Mesodermal cell (in vitro differentiated cells): Measurements from ENCODE around the gene NLGN1.

Experiments
- H3K27ac ChIP-seq: 2 replicates; pipeline ENCODE4 v1.7.0; 2013; ENCODE audit warnings: mild to moderate bottlenecking, low read depth, low read length, moderate library complexity; ENCODE audit not compliant: severe bottlenecking
- H3K36me3 ChIP-seq: 2 replicates; pipeline ENCODE4 v1.7.1; 2013; ENCODE audit warnings: mild to moderate bottlenecking, low read length, moderate library complexity; ENCODE audit not compliant: control insufficient read depth, insufficient read depth
- H3K4me1 ChIP-seq: one replicate; pipeline ENCODE4 v1.7.1; 2013; ENCODE audit warnings: mild to moderate bottlenecking, low read length; ENCODE audit not compliant: insufficient read depth, control insufficient read depth, poor library complexity, severe bottlenecking
- H3K4me3 ChIP-seq: 2 replicates; pipeline ENCODE4 v1.7.0; 2013; ENCODE audit warnings: low read length, control low read depth, mild to moderate bottlenecking; ENCODE audit not compliant: insufficient read depth, poor library complexity, severe bottlenecking; ENCODE audit errors: extremely low read depth
- H3K9me3 ChIP-seq: 2 replicates; pipeline ENCODE4 v1.7.1; 2013; ENCODE audit warnings: mild to moderate bottlenecking, low read length, moderate library complexity; ENCODE audit not compliant: control insufficient read depth
- WGBS, 2 experiments: methylation state at CpG; one replicate each; pipeline ENCODE4 v1.1.5; 2013; ENCODE audit warnings: missing lambda C conversion rate in 2 of 2; ENCODE audit not compliant: insufficient coverage in 2 of 2; 5-methylcytosine and 5-hydroxymethylcytosine counted together

Gene NLGN1

DNA sequence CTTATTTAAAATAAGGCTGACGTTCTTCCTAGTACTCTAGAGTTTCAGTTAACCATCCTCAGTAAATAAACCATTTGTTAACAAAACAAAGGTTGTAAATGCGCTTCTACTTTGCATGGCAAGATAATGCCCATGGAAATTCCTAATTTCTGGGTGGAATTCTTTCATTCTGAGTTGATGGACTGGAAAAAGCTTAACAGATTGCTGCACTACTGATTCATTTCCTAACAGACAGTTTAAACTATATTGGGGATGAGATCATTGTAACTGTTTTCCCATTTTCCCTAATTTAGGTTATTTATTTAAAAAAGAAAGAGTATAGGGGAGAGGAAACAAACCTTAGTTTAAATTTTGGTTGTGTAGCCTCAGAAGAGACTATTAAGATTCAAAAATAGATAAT, 342.2 kb downstream of the NLGN1 start:
- Histone ChIP-seq H3K4me3 (no peak overlapping the region), H3K9me3 (no peaks in the 10 kb centered on the region), H3K27ac (no peak overlapping the region), H3K4me1 (peaks cover 19% of the 10 kb centered on the region), H3K36me3 (no peaks in the 10 kb centered on the region)
- 80 to 82% methylated on average over 1 to 2 of the region's 2 CpGs for WGBS, 2 experiments

DNA sequence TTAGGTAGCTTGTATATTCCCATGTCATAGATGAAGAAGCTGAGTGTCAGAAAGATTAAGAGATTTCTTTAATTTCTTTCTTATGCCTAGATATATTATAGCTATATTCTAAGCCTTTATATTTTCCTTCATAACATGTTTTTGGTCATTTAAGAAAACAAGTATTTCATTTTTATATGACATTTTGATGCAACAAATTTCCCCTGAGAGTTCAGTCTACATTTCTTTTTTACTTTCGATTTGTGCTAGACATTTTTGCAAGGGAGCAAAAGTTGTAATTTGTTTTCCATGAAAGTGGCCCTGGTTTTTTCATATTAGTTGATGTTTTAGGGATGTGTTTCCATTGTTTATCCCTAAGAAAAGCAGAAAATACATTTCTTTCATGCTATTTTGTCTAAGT, 344.9 kb downstream of the NLGN1 start:
- no peak overlapping the region for H3K27ac ChIP-seq
- H3K9me3 ChIP-seq, result no peaks in the 10 kb centered on the region
- H3K4me3 ChIP-seq, result no peak overlapping the region
- no CpG with 5 or more reads among the region's 1 CpG for WGBS, 2 experiments
- peaks cover 23% of the 10 kb centered on the region for H3K4me1 ChIP-seq
- no peaks in the 10 kb centered on the region for H3K36me3 ChIP-seq

- no peak overlapping the region for H3K4me3 ChIP-seq
- H3K9me3 ChIP-seq, result no peaks in the 10 kb centered on the region
- no peaks in the 10 kb centered on the region for H3K36me3 ChIP-seq
- no CpG with 5 or more reads among the region's 3 CpGs for whole genome bisulfite sequencing, 2 experiments
- no peak overlapping the region for H3K27ac ChIP-seq
- peaks cover 23% of the 10 kb centered on the region for H3K4me1 ChIP-seq
Measured at GRCh38 chr3:173743111-173743510, 345.6 kb downstream of the NLGN1 start.

DNA sequence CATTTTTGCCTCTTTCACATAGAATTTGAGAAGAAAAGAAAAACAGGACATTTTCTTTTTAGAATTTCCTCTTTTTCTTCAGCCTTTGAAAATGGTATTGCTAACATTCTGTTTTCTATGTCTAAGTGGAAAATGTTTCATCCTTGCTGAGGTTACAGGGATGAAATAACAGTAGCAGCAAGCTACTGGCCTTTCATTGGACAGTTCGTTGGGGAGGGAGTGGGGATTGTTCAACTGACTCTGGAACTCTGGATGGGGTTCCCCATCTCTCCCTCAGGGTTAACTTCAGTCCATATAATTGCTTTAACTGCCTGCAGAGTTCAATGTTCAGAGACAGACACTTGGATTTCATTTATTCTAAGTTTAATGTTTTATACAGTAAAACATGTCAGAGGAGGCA, 346.0 kb downstream of the NLGN1 start:
- Histone ChIP-seq H3K9me3 (no peaks in the 10 kb centered on the region), H3K27ac (no peak overlapping the region), H3K4me1 (peaks cover 21% of the 10 kb centered on the region), H3K4me3 (no peak overlapping the region), H3K36me3 (no peaks in the 10 kb centered on the region)
- WGBS, 2 experiments, result 60 to 89% methylated on average over 1 of the region's 1 CpG

- H3K27ac ChIP-seq, result no peak overlapping the region
- peaks cover 12% of the 10 kb centered on the region for H3K4me1 ChIP-seq
- no peaks in the 10 kb centered on the region for H3K36me3 ChIP-seq
- H3K4me3 ChIP-seq, result no peak overlapping the region
- no CpG with 5 or more reads among the region's 3 CpGs for WGBS, 2 experiments
- no peaks in the 10 kb centered on the region for H3K9me3 ChIP-seq
Measured at GRCh38 chr3:173744479-173744878, 346.9 kb downstream of the NLGN1 start.

DNA sequence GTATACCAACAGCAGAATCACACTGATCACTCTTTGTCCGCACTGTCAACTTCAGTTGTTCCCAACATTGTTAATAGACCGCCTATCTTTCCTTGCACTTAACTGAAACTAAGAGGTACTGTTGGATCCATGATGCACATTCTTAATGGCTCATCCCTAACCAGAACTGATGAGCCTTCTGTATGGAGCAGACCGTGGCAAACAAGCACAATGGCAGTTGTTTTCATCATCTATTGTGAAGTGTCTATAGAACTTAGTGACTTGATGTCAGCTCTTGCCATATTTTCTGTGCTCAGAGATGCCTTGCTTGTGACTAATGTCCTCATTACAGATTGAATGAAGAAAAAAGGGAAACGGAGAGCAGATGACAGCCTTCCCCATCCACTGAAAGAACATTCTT, 347.4 kb downstream of the NLGN1 start:
- H3K9me3 ChIP-seq, result no peaks in the 10 kb centered on the region
- no peaks in the 10 kb centered on the region for H3K36me3 ChIP-seq
- 100% methylated on average over 1 to 2 of the region's 4 CpGs for WGBS, 2 experiments
- H3K4me1 ChIP-seq, result peaks cover 12% of the 10 kb centered on the region
- H3K4me3 ChIP-seq, result no peak overlapping the region
- H3K27ac ChIP-seq, result no peak overlapping the region

DNA sequence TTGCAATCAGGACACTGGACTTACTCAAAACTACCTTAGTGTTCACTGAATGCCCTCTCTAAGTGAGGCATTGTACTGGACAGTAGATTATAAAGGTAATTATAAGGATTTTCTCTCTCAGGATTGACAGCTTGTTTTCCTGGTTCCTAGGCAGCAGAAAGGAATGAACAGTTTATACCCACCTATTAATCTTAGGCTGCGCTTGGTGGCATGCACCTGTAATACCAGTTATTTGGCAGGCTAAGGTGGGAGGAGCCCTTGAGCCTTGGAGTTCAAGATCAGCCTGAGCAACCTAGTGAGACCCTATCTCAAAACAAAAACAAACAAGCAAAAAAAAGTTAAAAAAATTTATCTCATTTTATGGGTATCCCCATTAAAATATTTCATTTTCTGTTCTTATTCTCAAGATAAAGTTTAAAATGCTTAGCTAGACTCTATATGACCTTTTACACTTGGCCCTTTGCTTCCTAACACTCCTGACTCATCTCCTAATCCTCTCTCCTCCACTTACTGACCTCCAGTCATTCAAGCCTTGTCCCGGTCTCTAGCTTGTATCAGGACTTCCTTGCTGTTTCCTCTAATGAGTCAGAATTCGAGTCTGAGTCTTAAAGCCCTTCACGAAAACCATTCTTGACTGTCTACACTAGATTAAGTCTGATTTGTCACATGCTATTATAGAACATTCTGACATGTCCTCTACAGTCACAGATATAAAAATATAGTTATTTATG, 348.6 kb downstream of the NLGN1 start:
- 30% methylated on average over 1 of the region's 4 CpGs; no CpG with 5 or more reads in 1 of the 2 experiments for WGBS, 2 experiments
- H3K4me1 ChIP-seq, result peaks cover 12% of the 10 kb centered on the region

DNA sequence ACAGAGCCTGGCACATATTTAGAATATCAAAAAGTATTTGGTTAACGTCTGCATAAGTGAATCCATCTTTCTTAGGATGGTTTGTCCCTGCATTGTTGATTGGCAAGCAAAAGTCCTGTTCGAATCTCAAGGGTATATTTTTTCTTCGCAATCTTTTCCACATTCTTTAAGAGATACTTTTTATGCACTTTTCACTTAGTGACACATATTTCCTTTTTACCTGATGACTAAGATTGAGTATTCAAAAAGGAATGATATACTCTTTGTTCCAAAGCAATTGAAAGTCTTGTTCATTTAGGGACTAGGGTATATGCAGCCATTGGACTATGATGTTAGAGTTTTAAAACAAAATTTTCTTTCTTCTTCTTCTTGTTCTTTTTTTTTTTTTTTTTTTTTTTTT, 349.9 kb downstream of the NLGN1 start:
- no peak overlapping the region for H3K4me3 ChIP-seq
- H3K36me3 ChIP-seq, result no peaks in the 10 kb centered on the region
- H3K27ac ChIP-seq, result no peak overlapping the region
- H3K9me3 ChIP-seq, result no peaks in the 10 kb centered on the region
- H3K4me1 ChIP-seq, result peaks cover 12% of the 10 kb centered on the region
- 100% methylated on average over 1 to 2 of the region's 3 CpGs for WGBS, 2 experiments

More for the DNA sequence above, 348.6 kb downstream of the NLGN1 start:
- Histone ChIP-seq H3K9me3 (no peaks in the 10 kb centered on the region), H3K4me3 (no peak overlapping the region), H3K27ac (no peak overlapping the region), H3K36me3 (no peaks in the 10 kb centered on the region)

GRCh38 chr3:173748105-173748504, 350.6 kb downstream of the NLGN1 start:
- H3K4me1 ChIP-seq, result peaks cover 5% of the 10 kb centered on the region
- WGBS, 2 experiments, result no CpG with 5 or more reads among the region's 1 CpG
- H3K36me3 ChIP-seq, result no peaks in the 10 kb centered on the region
- no peak overlapping the region for H3K4me3 ChIP-seq
- no peaks in the 10 kb centered on the region for H3K9me3 ChIP-seq
- no peak overlapping the region for H3K27ac ChIP-seq

GRCh38 chr3:173750095-173750494, 352.6 kb downstream of the NLGN1 start:
- H3K9me3 ChIP-seq, result no peaks in the 10 kb centered on the region
- H3K4me1 ChIP-seq, result peaks cover 4% of the 10 kb centered on the region
- no peak overlapping the region for H3K4me3 ChIP-seq
- WGBS, 2 experiments, result 86 to 100% methylated on average over 1 of the region's 2 CpGs
- no peak overlapping the region for H3K27ac ChIP-seq
- no peaks in the 10 kb centered on the region for H3K36me3 ChIP-seq

DNA sequence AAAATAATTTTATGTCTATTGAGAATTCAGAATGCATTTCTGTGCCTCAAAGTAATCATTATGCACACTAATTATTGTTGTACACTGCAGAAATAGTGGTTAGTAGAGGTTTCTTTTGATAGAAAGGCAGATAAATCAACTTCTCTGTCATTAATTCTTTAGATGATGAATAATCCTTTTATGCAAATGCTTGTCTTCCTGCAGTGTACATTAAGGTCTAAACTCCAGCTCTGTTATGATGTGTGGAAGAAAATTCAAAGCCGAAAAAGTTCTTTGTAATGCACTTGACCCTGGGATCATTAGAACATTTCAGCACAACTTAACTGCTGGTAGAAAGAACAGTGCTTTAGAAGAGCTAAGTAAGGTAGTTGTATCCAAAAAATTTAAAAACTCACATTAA, 353.0 kb downstream of the NLGN1 start:
- peaks cover 4% of the 10 kb centered on the region for H3K4me1 ChIP-seq
- H3K9me3 ChIP-seq, result no peaks in the 10 kb centered on the region
- no peak overlapping the region for H3K4me3 ChIP-seq
- 67% methylated on average over 1 of the region's 1 CpG; no CpG with 5 or more reads in 1 of the 2 experiments for WGBS, 2 experiments
- no peaks in the 10 kb centered on the region for H3K36me3 ChIP-seq
- no peak overlapping the region for H3K27ac ChIP-seq
